Measurements from ENCODE around the gene TAF3.

Gene TAF3

GRCh38 chr10:7881119-7881518 lies 62.8 kb downstream of the TAF3 start:
- DNase-seq (ENCODE audit: low spot score) = no peak

DNA sequence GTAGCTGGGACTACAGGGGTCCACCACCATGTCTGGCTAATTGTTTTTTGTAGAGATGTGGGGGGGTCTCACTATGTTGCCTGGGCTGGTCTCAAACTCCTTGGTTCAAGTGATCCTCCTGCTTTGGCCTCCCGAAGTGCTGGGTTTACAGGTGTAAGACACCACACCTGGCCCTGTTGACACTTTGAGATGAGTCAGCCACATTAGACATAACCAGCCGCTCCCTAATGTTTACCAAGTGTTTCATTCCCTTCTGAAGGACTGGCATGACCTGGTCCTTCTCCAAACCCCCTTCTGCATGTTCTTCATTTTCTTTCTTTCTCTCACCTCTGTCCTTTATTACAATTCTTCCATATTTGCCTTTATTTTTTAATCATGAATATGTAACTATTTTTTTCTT lies 67.8 kb downstream of the TAF3 start:
- DNase-seq (ENCODE audit: low spot score) = peak; percentile 15

- peak; percentile 50 for DNase-seq (ENCODE audit: low spot score)
Observed at GRCh38 chr10:7887174-7887816, 69.0 kb downstream of the TAF3 start.

DNA sequence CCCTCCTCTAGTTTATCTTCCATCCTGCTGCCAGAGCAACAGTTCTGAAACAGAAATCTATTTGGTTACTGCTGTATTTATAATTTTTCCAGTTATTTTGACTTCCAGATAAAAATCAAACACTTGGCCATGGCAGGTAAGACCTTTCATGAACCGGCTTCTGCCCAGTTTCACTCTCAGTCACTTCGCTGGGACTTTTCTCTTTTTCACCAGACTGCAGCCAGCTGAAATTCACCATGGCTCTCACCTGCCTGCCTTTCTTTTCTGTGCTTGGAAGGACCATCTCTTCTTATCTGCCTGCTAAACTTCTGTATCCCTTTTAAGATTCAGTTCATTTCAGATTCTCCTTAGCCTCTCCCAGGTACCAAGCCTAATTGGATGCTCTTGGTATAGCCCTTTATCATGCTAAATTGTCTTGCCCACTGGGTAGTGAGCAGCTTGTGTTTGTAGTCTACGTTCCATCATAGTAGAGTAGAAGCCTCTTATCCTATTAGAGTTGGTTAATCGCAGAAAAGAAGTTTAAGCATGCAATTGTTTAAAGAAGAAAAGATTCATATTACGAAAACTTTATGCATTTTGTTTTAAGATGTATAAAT lies 71.7 kb downstream of the TAF3 start:
- DNase-seq (ENCODE audit: low spot score) = no peak

DNA sequence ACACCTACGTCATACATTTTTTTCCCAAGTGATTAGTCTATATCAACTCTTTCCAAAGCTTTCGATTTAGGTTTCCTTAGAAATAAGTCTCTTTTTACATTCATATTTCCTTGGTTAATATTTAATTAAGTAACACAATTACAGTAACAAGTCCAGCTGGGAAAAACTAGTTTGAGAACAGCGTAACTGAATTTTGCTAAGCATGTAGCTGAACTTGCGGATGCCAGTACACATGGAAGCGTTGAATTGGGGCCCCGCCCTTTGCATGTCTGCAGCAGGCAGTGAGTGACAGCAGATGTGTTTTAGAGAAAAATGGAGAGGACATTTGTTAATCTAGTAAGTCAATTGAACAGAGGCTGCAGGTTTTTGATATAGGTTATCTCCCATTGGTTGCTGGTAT lies 72.5 kb downstream of the TAF3 start:
- DNase-seq (ENCODE audit: low spot score) = no peak

- DNase-seq (ENCODE audit: low spot score) = no peak
Observed at GRCh38 chr10:7891634-7892033, 73.3 kb downstream of the TAF3 start.

GRCh38 chr10:7892146-7892545 lies 73.8 kb downstream of the TAF3 start:
- DNase-seq (ENCODE audit: low spot score) = no peak

GRCh38 chr10:7895699-7896090 lies 77.4 kb downstream of the TAF3 start:
- DNase-seq (ENCODE audit: low spot score) = no peak

DNA sequence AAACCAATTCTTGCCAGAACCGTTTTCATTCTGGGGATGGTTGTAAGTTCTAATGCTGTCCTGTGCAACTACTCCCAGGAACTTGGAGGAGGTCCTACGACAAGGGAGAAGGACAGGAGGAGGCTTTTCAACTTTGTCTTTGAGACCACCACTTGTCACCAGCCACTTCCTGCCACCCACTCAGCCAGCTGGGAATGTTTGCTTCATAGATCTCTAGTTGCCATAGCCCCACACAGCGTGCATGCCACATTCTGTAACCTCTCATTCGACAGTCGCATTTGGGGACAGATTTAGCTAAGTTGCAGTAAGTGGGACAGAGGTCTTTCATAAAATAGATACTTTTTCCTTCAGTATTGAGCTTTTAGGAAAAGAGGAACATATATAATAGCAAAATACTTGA lies 78.0 kb downstream of the TAF3 start:
- no peak for DNase-seq (ENCODE audit: low spot score)

- no peak for DNase-seq (ENCODE audit: low spot score)
Observed at GRCh38 chr10:7901256-7901655, 83.0 kb downstream of the TAF3 start.

- DNase-seq (ENCODE audit: low spot score) = no peak
Observed at GRCh38 chr10:7902413-7902812, 84.1 kb downstream of the TAF3 start.

DNA sequence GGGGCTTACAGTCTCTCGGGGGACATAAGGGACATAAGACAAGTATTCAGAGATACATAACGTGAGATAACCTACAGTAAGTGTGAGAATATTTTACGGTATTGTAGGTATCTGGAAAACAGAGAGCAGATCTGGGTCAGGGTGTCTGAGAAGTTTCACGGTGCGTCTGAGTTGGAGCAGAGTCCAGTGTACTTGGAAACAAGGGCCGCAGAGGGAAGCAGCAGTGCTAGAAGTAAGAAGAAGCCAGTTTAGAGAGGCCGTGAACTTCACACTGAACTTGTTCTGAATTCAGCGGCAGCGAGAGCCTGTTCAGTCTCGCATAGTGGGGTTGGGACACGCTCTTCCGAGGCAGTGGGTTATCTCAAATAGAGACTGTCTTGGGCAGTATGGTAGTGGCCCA lies 85.5 kb downstream of the TAF3 start:
- no peak for DNase-seq (ENCODE audit: low spot score)

GRCh38 chr10:7906128-7906527 lies 87.8 kb downstream of the TAF3 start:
- no peak for DNase-seq (ENCODE audit: low spot score)

DNA sequence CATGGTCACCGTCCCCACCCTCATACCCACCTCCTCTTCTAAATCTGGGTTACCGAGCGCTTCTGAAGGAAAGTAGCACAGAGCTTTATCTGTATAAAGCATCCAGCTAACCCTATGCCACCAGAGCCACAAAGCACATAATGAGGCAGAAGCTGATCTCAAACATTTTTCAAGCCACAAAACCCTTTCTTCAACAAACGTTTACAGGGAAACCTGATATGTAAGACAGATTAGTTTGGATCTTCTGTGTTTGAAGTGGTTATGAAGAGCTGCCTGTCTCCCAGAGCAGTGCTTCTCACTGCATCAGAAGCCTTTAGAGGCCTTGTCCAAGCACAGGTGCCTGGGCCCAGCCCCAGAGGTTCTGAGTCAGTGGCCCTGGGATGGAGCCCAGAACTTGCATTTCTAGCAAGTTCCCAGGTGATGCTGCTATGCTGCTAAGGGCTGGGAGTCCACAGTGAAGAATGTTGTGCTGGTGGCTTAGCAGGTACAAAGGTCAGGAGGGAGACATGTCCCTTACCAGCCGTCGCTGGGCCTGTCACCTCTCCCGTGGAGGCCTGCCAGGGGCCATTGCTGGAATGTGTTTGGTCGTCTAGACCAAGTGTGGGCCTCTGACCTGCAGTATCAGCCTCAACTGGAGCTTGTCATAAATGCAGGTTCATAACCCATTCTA lies 90.4 kb downstream of the TAF3 start:
- no peak for DNase-seq (ENCODE audit: low spot score)

- DNase-seq (ENCODE audit: low spot score) = no peak
Observed at GRCh38 chr10:7913126-7913872, 95.0 kb downstream of the TAF3 start.

GRCh38 chr10:7915923-7916536 lies 97.7 kb downstream of the TAF3 start:
- no peak for DNase-seq (ENCODE audit: low spot score)

DNA sequence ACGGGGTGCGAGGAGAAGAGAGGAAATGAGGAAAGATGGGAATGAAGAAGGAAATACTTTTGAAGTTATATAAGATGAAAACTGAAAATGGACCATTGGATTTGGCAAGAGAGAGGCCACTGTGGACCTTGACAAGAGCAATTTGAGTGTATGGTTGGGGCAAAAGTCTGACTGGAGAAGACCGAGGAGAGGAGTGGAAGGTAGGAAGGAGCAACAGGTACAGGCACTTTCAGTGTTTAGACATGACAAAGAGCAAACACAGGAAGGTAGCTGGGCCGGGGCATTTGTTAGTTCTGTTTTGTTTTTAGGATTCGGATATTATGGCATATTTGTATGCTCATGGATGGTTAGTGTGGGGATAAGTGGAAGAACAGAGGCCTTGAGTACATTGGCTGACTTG lies 99.4 kb downstream of the TAF3 start:
- no peak for DNase-seq (ENCODE audit: low spot score)

DNA sequence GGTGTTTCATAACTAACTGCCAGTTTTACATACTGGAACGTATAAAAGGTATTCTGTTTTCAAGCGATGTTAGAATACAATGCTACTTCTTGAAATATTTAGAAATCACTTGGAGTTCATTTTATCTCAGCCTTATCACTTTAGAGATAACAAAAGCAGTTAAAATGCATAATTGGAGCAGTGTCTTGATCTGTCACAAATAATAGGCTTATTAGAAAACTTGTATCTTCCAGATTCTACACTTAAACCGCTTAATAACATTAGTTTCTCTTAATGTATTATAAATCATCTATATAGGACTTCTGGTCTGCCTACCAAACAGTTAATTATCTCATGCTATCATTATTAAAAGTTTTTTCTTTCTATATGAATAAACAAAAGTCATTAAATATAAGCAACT lies 104.4 kb downstream of the TAF3 start:
- DNase-seq (ENCODE audit: low spot score) = no peak

DNA sequence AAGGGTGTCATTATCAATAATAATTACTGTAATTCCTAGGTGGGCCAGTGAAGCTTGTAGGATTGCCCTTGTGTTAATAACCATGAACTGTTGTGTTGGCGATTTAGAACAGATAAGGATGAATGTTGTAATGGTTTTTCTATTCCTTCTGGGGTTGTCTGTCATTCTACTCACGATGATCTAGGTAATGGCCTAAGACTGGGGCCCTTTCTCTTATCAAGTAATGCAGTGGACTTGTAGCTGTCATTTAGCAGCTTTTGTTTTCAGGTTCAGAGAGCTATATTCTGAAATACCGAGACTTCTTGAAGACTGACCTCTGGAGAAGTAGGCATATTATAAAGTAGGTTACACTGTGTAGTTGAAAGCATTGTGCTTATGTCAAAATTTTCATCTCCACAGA lies 110.2 kb downstream of the TAF3 start:
- no peak for DNase-seq (ENCODE audit: low spot score)

- no peak for DNase-seq (ENCODE audit: low spot score)
Observed at GRCh38 chr10:7932301-7933036, 114.2 kb downstream of the TAF3 start.

GRCh38 chr10:7933262-7933661 lies 115.0 kb downstream of the TAF3 start:
- DNase-seq (ENCODE audit: low spot score) = no peak

DNA sequence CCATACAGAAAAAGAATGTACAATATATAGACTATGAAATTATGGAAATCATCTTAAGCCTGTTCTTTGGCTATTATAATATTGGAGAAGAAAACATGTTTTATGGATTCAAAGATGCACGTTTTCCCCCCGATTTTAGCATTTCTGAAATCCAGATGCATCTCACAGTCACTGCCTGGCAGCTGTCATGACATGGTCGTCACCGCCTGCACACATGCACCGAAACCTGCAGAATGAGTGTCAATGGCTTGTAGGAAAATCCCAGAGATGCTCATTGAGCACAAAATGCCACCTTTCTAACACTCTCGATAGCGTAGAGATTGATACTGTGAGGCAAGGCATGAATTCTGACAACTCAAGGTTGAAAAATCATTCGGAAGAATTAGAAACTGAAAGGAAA lies 115.5 kb downstream of the TAF3 start:
- DNase-seq (ENCODE audit: low spot score) = no peak
